Measurements from ENCODE around the gene AAGAB. TPM values are rescaled to one million over a fixed set of nuclear protein-coding genes. Genes with fewer than 3 reads are reported as not detected.
"Not testable (repeated sequence)": the region's sequence is repeated elsewhere in the genome, so short reads cannot be mapped to it uniquely, and the experiment has no call there.

Gene AAGAB
- polyA plus RNA-seq, 1 donor = 17.9 TPM

DNA sequence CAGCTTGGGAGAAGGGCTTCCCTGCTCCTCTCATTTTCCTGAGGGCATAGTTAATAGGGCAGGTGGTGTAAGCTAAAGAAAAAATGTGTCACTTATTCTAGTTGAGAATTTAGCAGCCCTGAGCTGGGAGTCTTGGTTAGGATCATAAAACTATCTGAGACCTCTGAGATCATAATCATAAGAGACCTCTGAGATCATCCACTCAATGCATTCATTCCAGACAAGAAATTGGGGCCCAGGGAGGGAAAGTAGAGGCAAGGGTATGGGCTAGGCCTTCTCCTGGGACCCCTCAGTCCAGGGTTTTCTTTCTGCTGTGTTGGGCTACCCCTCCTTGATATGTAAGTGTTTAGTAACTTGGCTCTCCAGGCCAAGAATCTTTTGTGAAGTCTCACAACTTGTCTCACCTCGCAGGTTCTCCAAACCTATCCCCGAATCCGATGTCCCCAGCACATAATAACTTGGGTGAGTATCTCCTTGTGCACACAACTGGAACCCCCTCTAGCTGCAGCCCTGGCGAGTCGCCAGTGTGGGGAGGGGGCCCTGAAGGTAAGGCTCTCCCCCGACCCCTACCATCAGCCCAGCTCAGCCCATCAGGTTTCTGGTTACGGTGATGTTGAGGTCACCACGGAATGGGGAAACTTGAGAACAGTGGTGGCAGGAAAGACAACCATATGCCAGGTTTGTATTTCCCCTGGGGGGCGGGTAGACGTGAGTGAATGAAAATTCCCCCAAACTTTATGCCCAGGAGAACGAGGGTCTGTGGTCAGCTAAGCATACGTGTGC, 84.1 kb downstream of the AAGAB start:
- DNase-seq = no peak

GRCh38 chr15:67168694-67169093, 85.8 kb downstream of the AAGAB start:
- DNase-seq = no peak

DNA sequence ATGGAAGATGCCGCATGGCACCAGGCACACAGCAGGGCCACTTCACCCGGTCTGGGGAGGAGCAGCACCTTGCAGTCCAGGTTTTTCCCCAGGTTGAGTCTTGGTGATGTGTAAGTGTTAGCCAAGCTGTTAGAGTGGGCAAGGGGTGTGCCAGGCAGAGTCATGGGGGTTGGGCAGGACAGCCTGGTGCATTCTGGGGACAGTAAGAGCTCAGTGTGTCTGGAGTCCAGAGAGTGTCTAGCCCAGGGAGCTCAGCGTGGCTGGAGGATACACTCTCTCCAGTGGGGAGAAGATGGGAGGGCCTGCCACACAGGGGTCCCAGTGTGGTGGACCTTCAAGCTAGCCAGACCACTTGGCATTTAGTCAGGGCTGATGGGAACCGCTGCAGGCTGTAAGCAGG, 87.4 kb downstream of the AAGAB start:
- no peak for DNase-seq

DNA sequence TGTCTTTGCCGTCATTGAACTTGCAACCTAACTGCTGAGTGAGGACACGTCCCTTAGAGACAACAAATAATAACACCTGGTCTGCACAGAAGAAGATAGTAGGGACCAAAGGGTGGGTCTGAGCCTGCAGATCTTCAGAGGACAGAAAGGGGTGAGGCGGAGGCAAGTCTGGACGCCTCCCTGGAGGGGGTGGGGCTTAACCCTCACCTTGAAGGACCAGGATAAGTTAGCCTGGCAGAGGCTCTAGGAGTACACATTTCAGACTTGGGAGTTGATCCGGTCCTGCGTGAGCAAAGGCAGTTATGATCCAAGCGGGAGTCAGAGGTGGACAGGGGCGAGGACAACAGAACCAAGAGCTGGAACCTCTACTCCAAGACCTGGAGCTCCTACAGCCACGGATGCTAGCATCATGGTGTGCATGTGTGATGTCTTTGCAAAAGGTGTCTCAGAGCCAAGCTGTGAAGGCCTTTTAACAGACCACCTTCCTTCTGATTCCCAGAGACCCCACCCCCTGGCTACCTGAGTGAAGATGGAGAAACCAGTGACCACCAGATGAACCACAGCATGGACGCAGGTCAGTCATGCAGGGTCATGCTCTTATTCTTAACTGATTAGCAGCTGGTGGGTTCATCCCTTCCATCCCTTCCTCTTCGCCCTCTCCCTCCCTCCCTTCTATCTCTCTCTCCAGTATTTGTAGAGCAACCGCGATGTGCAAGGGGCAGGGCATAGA, 88.0 kb downstream of the AAGAB start:
- DNase-seq = no peak

DNA sequence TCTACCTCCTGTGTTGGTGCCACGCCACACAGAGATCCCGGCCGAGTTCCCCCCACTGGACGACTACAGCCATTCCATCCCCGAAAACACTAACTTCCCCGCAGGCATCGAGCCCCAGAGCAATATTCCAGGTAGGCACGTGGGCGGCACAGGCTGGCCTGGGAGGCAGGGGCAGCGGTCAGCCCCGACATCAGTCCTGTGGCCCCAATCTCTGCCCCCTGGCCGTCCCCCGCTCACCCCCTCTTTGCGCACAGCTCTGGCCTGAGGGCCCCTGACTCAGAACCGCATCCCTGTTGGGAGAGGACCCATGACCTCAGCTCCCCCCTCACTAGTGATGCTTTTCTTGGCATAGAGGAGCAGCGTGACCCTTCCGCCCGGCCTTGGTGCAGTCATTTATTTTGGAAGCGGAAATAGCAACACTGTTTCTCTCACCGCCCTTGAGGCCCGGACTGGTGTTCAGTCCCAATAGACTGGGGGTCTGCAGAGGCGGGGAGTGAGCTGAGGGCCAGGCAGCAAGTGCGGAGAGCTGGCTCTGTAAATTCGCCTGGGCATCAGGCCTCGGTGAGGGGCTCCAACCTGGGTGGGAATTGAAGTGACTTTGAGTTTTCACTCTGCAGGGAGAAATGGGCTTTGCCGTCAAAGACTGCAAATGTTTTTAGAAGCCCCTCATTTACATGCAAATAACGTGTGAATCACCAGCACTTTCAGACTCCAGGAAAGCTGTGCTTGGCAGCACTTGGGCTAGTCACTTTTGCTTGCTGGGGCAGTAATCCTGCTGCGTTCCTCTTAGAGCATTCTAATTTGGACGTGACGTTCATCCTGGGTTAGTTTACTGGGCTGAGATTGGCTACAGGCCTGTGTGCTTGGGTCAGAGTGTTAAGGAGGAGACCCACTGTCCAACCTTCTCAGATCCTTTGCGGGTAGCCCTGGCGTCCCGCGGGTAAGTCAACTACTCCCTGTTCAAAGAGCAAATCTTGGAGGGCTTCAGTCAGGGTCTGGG, 88.9 kb downstream of the AAGAB start:
- DNase-seq = no peak

GRCh38 chr15:67164811-67165253, 89.6 kb downstream of the AAGAB start:
- no peak for DNase-seq

GRCh38 chr15:67164401-67164791, 90.1 kb downstream of the AAGAB start:
- DNase-seq = no peak

DNA sequence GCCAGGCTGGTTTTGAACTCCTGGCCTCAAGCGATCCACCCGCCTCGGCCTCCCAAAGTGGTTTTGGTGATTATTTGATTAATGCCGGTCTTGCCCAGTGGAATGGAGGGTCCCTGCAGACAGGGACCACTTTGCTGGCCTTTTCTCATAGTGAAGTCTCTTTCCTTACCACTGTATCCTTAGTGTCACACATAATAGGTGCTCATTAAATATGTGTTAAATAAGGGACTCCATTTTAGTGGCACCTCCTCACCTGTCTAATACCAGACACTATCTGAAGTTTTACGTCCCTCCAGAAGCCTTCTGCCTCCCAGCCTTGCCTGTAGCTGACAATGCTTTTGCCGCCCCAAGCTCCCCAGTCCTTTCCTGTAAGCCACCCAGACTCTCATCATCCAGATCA, 91.3 kb downstream of the AAGAB start:
- no peak for DNase-seq

DNA sequence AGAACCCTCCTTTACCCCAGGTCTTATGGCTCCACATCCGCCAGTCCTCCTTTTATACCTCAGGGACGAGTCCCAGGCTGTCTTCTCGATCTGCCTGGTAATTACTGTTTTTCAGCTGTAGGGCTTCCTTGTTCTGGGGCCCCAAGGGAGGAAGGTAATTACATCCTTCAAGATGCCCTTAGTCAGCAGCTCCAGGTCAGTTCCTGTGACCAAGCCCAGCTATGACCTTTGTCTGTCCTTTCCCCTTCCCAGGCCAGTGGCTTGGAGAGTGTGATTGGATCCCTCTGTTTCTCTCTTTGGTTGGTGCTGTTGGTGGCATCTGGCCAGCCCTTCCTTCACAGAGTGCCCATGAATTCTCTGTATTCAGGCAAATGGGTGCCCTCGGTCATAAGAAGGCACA, 92.6 kb downstream of the AAGAB start:
- no peak for DNase-seq

DNA sequence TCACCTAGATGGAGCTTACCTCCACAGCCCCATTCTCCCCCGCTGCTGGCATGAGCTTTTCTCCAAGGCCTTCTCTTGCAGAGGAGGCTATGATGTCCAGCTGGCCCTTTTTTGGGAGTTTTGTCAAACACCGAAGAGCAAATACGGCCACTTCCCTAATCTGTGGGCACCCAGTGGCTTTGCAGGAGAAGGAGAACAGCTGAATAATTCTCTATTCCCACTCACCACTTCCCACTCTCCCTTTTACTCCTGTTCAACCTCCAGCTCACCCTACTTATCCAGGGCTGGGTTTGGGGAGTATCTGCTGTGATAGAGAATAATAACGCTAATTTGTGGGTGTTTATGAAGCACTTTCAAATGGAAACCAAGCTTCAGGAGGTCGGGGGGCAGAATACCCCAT, 93.0 kb downstream of the AAGAB start:
- no peak for DNase-seq

- no peak for DNase-seq
Observed at GRCh38 chr15:67158367-67158766, 96.1 kb downstream of the AAGAB start.

- DNase-seq = no peak
Observed at GRCh38 chr15:67157521-67158252, 96.8 kb downstream of the AAGAB start.

DNA sequence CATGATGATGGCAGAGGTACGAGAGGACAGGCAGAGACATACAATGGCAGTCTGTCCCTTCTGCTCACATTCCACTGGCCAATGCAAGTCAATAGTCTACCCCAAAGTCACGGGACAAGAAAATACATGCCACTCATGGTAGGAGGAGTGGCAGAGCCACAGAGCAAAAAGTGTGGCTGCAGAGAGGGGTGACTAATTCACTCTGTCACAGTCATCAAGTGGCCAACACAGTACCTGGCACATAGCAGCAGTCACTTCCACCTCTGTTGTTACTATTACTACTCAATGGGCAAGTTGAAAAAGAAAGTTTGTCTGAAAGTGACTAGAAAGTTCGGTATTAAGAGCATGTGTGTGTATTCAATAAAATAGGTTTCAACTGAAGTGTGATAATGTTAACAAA, 97.6 kb downstream of the AAGAB start:
- no peak for DNase-seq

DNA sequence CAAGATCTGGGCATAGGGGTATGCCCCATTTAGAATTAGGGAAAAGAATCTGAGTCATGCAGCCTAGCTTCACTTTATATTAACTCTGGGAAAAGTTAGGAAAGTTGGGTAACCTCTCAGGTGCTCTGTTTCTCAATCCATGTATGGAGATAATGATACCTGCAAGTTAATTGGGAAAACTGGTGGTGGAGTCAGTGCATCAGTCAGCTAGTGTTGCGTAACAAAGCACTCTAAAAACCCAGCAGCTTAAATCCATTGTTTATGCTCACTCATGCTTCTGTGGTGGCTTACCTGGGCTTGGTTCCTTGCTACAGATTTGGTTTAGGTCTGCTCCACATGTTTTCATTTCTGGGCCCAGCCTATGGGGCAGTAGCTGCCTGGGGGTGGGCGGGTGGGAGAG, 98.0 kb downstream of the AAGAB start:
- DNase-seq = no peak

DNA sequence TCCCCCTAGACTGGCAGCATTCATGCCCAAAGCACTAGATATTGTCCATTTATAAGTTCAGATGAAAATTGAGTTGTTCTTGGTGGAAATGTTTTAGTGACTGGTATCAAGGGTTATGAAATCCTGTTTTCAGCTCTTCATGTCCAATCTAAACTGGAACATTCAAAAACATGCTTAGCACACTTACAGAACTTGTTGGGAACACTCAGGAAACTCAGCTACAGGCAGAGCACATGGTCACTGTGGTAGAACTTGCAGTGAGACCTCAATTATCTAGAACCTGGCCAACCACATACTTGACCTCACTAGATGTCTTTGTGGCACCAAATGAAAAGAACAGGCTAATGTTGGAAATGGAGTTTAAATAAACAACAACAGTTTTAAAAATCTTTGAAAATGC, 100.2 kb downstream of the AAGAB start:
- DNase-seq = no peak

DNA sequence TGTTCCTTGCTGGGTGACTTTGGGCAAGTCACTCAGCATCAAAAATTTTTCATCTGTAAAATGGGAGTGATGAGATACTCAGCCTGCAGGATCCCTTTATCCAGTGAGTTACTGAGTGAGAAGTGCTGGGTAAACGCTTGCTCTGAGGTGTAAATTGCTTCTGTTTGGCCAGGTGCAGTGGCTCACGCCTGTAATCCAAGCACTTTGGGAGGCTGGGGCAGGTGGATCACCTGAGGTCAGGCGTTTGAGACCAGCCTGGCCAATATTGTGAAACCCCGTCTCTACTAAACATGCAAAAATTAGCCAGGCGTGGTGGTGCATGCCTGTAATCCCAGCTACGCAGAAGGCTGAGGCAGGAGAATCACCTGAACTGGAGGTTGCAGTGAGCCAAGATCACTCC, 101.4 kb downstream of the AAGAB start:
- not testable (repeated sequence) for DNase-seq

DNA sequence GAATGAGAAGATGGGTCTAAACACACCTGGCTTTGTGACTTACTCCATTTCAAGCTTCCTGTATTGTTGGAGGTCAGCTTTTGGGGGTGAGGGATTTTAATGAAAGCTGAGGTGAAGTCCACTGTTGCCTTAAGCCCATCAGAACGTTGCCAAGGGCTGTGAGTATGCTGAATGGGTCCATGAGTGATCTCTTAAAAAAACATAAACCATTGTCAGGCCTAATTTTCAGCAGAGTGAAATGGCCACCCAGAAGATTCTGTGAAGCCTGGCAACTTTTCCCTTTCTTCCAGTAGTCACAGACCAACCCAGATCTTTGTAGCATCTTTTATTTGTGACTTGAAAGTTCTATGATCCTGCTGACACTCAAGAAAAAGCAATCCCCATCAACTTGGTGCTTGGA, 102.0 kb downstream of the AAGAB start:
- DNase-seq = no peak

Other genes with a start within 250 kb of the AAGAB start
- gene SMAD3, start 189.1 kb downstream of the AAGAB start, polyA plus RNA-seq (ENCODE audit: insufficient read length) = 29.7 TPM
- gene IQCH, start 125 bp upstream of the AAGAB start, polyA plus RNA-seq (ENCODE audit: insufficient read length) = 0.53 TPM

Data from hindlimb muscle (tissue), 1 donor.